GM10248 (cell line): Measurements from ENCODE around the gene CACNA1H.

Source experiments
- CTCF ChIA-PET: fragments of 300-600 bp; sonication (Branson Sonifier 250); formaldehyde crosslinking; extraction: SDS; loops from one replicate; lab custom pipeline; 2021; ENCODE audit warnings: antibody characterized with exemption; lab: Yijun Ruan, JAX
- POLR2A ChIA-PET: fragments of 350-650 bp; sonication (Branson Sonifier 250); formaldehyde crosslinking; extraction: SDS; loops from one replicate; lab custom pipeline; 2020; ENCODE audit warnings: antibody characterized with exemption; lab: Yijun Ruan, JAX
- DNase-seq: peaks from one replicate; pipeline ENCODE4 v3.0.0; 2012; ENCODE audit errors: extremely low spot score
- TF ChIP-seq, protein P1 (sequence below): IDR thresholded peaks from 2 replicates; pipeline ENCODE4 v1.5.1; 2012; ENCODE audit warnings: mild to moderate bottlenecking, low read depth; ENCODE audit errors: extremely low read depth, missing control alignments, control extremely low read depth

Gene CACNA1H

DNA sequence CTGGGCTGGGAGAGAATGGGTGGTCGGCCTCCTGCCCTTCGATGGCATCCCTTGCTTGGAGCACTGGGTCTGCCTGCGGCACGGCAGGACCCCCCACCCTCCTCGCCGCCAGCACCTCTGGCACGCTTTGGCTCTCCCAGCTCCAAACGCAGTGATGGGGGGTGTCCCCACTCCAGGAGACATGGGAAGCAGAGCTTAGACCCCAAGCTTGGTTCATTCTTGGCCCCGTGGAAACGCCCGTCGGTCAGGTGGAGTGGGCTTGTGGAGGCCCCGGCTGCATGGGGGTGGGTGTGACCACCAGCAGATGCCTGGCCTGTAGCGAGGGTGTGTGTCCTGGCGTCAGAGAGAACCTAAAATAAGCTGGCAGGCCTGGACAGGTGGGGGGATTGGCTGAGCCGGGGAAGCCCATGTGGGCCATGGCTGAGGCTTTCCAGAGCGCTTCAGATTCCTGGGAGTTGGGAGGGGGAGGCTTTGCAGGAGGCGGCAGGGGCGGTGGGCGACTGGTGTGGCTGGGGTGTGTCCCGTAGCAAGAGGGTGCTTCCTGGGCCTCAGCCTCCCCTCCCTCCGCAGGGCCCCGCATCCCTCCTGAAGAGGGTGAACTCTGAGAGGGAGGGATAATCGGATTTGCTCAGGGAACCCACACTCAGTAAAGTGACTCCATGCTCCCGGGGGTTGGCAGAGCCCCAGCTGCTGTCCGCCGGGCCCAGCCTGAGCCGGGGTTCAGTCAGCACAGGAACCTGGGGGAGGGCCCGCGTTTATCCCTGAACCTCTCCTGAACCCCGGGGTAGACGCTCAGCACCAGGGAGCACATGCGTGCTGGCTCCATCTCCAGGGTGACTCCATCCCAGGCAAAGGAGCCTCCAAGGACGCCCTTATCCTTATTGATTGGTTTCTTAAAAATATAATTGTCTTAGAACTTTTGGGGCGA is 3.4 kb downstream of the CACNA1H start:
- ChIA-PET CTCF (no interaction called here), POLR2A (no interaction called here)
- no peak for DNase-seq
- TF ChIP-seq, protein P1, sequence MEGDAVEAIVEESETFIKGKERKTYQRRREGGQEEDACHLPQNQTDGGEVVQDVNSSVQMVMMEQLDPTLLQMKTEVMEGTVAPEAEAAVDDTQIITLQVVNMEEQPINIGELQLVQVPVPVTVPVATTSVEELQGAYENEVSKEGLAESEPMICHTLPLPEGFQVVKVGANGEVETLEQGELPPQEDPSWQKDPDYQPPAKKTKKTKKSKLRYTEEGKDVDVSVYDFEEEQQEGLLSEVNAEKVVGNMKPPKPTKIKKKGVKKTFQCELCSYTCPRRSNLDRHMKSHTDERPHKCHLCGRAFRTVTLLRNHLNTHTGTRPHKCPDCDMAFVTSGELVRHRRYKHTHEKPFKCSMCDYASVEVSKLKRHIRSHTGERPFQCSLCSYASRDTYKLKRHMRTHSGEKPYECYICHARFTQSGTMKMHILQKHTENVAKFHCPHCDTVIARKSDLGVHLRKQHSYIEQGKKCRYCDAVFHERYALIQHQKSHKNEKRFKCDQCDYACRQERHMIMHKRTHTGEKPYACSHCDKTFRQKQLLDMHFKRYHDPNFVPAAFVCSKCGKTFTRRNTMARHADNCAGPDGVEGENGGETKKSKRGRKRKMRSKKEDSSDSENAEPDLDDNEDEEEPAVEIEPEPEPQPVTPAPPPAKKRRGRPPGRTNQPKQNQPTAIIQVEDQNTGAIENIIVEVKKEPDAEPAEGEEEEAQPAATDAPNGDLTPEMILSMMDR: no peak

DNA sequence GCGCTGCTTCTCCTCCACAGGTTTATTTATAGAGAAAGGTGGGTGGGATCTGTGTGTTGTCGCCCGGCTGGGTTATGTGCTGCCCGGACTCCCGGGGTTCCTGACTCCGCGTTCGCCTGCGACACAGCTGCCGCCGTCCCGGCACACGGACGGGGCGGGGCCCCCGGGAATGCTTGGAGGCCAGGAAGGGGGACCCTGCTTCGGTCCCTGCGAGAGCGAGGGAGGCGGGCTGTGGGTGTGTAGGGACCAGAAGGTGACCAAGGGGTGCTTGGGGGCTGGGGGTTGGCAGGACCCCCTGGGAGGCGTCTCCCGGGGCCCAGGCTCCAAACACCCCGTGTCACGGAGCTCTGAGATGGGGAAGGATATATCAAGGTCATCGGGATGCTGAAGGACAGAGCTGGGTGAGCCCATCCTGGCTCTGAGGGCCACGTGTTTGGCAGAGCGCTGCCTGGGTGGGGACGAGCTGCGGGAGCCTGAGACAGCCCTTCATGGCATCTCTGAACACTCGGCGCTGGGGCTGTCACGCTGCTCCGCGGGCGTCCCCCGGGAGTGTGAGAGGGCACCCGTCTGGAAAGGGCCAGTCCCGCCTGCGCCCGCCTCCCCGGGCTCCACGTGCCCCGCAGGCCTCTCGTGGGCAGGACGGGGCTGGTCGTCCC is 4.2 kb downstream of the CACNA1H start:
- ChIA-PET POLR2A (no interaction called here), CTCF (no interaction called here)
- TF ChIP-seq, protein P1: no peak
- DNase-seq: no peak

DNA sequence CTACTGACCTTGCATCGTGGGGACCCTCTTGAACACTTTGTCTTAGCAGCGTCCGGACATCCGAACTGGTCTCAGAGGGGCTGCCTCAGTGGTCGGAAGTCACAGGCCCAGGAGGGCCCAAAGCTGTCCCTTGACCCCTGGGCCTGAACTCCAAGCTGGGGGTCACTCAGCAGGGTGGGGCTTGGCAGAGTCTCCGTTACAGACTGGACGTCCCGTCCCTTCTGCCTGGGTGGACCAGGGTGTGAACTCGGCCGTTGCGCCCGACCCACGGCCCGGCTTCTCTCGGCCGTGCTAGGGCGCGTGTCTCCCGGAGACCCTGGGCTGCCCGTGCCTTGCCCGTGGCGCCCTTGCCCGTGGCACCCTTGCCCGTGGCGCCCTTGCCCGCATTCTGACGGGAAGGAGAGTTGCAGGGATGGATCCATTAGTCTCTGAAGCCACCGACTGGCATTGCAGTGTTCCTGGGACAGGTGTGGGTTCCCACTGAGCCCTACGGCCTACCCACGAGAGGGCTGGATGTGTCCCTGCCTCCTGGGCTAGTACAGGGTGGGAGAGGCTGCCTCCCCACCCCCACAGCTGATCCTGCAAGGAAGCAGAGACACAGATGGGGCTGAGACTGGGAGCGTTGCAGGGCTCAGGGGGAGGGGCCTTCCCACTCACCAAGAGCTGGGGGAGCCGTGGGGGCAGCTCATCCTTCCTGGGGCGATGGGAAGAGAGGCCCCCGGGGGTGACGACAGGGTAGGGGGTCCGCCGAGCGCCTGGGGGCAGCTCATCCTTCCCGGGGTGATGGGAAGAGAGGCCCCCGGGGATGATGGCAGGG is 4.9 kb downstream of the CACNA1H start:
- ChIA-PET CTCF (no interaction called here), POLR2A (no interaction called here)
- no peak for DNase-seq
- TF ChIP-seq, protein P1: no peak

DNA sequence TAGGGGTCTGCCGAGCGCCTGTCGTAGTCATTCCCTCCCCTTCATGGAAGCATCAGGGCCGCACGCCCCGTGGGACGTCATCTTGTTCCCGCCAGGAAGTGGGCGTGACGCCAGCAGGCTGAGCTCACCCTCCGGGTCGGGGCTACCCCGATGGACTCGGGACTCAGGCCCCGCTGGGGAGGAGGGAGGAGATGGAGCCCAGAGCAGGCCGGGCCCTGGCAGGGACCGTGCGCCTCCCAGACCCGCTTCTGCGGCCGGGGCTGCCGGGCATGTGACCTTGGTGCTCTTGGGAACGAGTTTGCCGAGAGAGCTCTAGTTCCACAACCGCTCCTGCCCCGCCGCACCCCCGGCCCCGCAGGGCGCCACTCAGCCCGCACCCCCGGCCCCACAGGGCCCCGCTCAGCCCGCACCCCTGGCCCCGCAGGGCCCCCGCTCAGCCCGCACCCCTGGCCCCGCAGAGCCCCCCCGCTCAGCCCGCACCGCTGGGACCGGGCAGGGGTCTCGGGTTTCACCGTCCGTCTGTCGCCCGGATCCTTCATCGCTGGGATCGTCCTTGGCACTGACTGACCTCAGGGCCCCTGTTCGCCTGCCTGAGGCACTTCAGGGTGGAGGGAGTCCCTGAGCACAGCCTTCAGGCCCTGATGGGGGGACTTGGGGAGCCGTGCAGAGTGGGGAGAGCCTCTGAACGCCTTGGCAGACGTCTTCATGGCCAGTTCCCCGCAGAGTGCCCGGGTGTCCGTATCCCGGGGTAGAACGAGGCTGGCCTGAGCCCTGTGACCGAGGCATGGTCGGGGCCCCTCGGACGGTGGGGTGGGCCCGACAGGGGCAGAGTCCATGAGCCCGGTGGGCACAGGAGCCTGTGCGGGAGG is 5.8 kb downstream of the CACNA1H start:
- TF ChIP-seq, protein P1: no peak
- ChIA-PET CTCF (no interaction called here), POLR2A (interaction anchor here (0.6 kb wide), 1 partner anchor 353 kb away, joined by 3 read pairs; no protein-coding TSS in a partner anchor)
- DNase-seq: no peak

DNA sequence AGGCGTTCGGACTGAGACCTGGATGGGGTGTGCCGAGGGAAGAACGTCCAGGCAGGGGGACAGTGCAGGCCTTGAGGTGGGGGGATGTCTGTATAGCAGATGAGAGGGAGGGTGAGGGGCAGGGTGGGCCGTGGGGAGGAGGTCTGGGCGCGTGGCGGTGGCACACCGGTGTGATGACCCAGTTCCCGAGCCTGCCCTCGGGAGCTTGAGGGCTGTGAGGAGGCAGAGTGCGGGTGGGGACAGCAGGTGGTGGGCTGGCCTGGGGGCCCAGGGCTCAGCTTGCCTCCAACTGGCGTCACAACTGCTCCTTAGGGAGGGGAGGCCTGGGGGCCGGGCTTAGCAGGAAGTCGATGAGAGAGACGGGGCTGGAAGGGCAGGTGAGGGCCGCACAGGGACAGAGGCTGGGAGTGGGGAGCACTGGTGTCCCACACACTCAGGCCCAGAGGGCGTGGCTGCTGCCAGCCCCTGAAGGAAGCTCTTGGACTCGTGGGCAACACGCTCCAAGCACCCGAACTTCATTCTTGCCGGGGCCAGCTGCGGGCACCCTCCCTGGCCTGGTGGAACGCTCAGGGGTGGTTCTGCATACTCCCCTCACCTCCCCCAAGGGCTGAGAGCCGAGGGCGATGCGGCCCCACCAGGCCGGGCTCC is 6.5 kb downstream of the CACNA1H start:
- CTCF ChIA-PET: no interaction called here
- DNase-seq: no peak
- TF ChIP-seq, protein P1: no peak
- POLR2A ChIA-PET: interaction anchor here (0.6 kb wide), 1 partner anchor 352 kb away, joined by 3 read pairs; no protein-coding TSS in a partner anchor
